Endothelial cell of umbilical vein (primary cell): ENCODE measurements around the gene ZKSCAN2.

Experiments used
- CTCF ChIP-seq, 2 donors: IDR thresholded peaks; 1 replicate in 1 of 2; 2 replicates in 1 of 2; pipeline ENCODE4 v1.5.1; 2011; ENCODE audit warnings: low read length in 2 of 2, mild to moderate bottlenecking in 2 of 2, moderate library complexity in 2 of 2, control low read depth in 1 of 2, inconsistent platforms in 1 of 2, low read depth in 1 of 2; ENCODE audit not compliant: insufficient read depth in 1 of 2; ENCODE audit errors: extremely low read depth in 1 of 2
- EZH2 ChIP-seq: IDR thresholded peaks from 2 replicates; pipeline ENCODE4 v1.6.1; 2012; ENCODE audit warnings: borderline replicate concordance, low read depth, mild to moderate bottlenecking, moderate library complexity, low read length, inconsistent platforms; ENCODE audit not compliant: severe bottlenecking
- FOS ChIP-seq: IDR thresholded peaks from 2 replicates; pipeline ENCODE4 v1.6.1; 2011; ENCODE audit warnings: mild to moderate bottlenecking, low read length, moderate library complexity, borderline replicate concordance; ENCODE audit not compliant: insufficient read depth
- POLR2AphosphoS5 ChIP-seq: IDR thresholded peaks from 2 replicates; pipeline ENCODE4 v1.6.1; 2012; ENCODE audit warnings: low read depth, mild to moderate bottlenecking, control low read depth, low read length, moderate library complexity; ENCODE audit not compliant: insufficient read depth

- TF ChIP-seq CTCF (IDR thresholded peaks at IDR 0.05; ENCODE audit: extremely low read depth in 1 of 2, insufficient read depth in 1 of 2, low read depth in 1 of 2, low read length in 2 of 2) = no peak
- peak; percentile 43 for TF ChIP-seq POLR2AphosphoS5
- TF ChIP-seq EZH2 = no peak
- TF ChIP-seq FOS = no peak
Measured at GRCh38 chr16:25257956-25258860, 563 bp upstream of the ZKSCAN2 start.
